ENCODE results near the gene ADAMTSL1.

The ADAMTSL1 gene

DNA sequence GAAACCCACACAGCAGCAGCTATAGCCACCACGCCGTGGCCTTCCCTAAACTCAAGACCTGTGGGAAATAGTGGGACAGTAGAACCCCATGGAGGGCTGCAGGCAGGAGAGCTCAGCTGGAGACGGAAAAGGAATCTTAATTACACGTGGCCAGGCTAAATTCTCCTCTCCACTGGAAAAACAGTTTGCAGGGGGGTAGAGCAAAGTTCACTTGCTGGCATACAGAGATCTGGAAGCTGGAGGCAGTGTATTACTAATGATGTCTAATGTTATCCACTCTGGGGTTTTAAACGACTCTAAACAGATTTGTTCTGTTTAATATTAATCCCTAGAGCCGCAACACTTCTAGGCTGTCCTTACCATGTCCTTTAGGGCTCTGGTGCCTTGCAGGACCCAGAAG, 302.0 kb downstream of the ADAMTSL1 start:
- no peak for DNase-seq (ENCODE audit: low spot score)

DNA sequence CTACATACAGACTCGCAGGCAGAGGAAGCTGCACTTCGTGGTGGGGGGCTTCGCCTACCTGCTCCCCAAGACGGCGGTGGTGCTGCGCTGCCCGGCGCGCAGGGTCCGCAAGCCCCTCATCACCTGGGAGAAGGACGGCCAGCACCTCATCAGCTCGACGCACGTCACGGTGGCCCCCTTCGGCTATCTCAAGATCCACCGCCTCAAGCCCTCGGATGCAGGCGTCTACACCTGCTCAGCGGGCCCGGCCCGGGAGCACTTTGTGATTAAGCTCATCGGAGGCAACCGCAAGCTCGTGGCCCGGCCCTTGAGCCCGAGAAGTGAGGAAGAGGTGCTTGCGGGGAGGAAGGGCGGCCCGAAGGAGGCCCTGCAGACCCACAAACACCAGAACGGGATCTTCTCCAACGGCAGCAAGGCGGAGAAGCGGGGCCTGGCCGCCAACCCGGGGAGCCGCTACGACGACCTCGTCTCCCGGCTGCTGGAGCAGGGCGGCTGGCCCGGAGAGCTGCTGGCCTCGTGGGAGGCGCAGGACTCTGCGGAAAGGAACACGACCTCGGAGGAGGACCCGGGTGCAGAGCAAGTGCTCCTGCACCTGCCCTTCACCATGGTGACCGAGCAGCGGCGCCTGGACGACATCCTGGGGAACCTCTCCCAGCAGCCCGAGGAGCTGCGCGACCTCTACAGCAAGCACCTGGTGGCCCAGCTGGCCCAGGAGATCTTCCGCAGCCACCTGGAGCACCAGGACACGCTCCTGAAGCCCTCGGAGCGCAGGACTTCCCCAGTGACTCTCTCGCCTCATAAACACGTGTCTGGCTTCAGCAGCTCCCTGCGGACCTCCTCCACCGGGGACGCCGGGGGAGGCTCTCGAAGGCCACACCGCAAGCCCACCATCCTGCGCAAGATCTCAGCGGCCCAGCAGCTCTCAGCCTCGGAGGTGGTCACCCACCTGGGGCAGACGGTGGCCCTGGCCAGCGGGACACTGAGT, 303.2 kb downstream of the ADAMTSL1 start:
- DNase-seq (ENCODE audit: low spot score) = no peak

DNA sequence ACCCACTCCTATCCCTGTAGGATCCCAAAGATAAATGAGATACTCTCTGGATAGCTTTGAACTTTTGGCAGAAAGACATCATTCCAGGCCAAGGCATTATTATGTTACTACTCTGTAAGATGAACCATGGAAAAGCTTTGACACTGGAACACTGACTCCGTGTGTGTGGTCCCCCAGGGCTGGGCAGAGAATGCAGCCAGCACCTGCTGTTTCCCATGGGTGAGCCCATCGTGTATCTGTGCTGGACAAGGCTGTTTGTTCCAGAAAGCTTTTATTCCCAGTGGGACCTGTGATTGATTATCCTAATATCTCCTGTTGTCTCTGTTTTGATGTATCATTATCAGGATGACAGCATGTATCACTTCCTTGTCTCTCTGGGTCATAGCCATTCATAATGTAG, 304.2 kb downstream of the ADAMTSL1 start:
- DNase-seq (ENCODE audit: low spot score) = no peak

GRCh38 chr9:18778846-18779245, 304.9 kb downstream of the ADAMTSL1 start:
- no peak for DNase-seq (ENCODE audit: low spot score)

DNA sequence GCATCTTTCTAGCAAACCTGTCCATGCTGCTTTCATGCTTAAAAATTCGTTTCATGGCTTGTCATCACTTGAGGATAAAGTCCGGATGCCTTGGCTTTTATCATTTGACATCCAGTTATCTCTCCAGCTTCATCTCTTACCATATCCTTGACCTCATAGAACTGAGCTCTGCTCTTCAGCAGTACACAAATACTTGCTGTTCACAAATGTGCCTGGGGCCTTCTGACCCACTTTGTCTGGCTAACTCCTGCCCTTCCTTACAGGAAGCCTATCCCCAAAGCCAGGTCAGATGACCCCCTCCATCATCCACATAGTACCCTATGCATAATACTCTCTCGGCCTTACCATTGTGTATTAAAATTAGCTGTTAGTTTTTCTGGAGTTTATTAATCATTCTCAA, 310.0 kb downstream of the ADAMTSL1 start:
- DNase-seq (ENCODE audit: low spot score) = no peak

GRCh38 chr9:18785604-18786003, 311.7 kb downstream of the ADAMTSL1 start:
- DNase-seq (ENCODE audit: low spot score) = no peak

- no peak for DNase-seq (ENCODE audit: low spot score)
These were observed 312.2 kb downstream of the ADAMTSL1 start for GRCh38 chr9:18786196-18786595.

GRCh38 chr9:18786911-18787650, 313.1 kb downstream of the ADAMTSL1 start:
- no peak for DNase-seq (ENCODE audit: low spot score)

DNA sequence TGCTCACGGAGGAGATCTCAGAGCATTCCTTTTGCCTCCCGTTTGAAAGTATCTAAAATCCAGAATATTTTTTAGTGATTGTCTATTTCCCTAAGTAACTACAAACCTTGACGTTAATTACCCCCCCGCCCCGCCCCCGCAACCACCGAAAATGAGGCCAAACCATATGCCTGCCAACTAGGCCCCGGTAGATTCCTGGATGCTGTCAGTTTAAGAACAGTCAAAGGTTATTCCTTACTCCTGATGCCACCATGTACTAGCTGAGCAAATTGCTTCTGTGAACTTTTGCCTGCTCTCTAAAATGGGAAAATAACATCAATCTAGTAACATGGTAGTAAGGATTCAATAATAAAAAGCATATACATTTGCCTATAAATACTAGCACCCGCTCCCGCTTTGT, 314.3 kb downstream of the ADAMTSL1 start:
- no peak for DNase-seq (ENCODE audit: low spot score)

GRCh38 chr9:18791074-18791473, 317.1 kb downstream of the ADAMTSL1 start:
- no peak for DNase-seq (ENCODE audit: low spot score)

- no peak for DNase-seq (ENCODE audit: low spot score)
These were observed 319.2 kb downstream of the ADAMTSL1 start for GRCh38 chr9:18793122-18793521.

DNA sequence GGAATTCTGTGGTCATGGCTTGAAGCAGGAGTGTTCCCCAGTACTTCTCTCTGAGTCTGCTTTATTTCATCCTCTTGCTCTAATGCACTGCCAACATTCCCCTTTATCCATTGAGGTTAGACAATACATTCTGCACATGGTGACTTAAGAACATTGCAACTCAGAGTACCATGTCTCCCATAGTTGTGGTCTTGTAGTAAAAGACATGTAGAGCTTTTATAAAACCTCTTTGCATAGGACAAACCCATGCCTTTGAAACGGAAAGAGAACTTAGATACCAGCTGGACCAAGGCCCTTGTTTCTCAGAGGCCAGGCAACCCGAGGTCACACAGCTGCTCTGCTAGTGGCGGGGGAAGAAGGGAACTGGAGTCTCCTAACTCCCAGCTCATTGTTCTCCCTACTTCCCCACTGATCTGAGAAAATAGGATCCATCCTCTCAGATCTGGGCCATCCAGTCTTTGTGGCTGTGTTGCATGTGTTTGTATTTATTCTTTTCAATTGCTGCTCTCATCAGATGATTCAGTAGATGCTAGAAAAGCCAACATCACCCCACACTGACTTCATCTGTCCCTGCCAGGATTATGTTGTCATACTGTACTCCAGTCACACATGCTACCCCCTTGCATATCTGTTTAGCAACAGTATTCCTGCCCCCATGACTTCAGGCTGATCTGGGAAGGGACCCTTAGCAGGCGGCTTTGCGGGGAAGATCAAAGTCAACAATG, 322.2 kb downstream of the ADAMTSL1 start:
- DNase-seq (ENCODE audit: low spot score) = no peak

DNA sequence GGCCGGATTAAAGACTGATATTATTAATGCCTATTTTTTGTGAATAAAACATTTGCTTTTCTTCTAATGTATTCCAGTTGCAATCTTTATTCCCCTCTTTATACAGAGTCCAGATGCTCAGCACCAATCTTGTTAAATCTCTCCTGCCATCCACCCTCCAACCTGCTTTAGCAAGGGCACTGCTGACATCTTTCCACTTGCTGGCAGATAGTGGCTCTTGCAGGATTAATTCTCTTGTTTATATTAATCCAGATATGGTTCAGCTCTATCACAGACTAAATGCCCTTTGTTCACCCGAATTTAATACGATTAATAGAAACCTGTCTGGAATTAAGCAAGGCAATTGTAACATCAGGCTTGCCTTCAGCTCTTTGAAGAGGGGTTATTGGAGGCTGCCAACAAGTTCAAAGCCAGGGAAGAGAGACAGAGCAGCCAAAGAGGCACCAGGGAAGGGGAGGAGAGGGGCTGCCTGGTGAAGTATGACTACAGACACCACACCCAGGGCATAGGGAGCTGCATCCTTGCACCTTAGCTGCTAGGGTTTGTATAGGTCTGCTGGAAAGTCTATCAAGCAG, 322.8 kb downstream of the ADAMTSL1 start:
- DNase-seq (ENCODE audit: low spot score) = no peak

DNA sequence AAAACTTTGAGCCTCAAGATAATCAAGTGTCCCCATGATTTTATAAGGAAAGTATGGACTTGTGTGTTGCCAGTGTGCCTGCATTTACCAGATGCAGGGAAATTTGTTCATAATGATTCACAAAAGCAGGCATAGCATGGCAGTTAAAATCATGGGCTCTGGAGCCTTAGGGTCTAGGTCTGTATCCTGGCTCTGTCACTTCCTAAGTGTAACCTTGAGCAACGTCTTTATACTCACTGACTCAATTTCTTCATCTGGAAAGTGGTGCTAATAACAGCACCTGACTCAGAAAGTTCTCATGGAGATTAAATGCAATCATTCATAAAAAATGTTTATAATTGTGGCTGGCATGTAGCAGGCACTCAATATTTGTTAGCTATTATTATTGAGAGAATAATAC, 324.2 kb downstream of the ADAMTSL1 start:
- DNase-seq (ENCODE audit: low spot score) = no peak

DNA sequence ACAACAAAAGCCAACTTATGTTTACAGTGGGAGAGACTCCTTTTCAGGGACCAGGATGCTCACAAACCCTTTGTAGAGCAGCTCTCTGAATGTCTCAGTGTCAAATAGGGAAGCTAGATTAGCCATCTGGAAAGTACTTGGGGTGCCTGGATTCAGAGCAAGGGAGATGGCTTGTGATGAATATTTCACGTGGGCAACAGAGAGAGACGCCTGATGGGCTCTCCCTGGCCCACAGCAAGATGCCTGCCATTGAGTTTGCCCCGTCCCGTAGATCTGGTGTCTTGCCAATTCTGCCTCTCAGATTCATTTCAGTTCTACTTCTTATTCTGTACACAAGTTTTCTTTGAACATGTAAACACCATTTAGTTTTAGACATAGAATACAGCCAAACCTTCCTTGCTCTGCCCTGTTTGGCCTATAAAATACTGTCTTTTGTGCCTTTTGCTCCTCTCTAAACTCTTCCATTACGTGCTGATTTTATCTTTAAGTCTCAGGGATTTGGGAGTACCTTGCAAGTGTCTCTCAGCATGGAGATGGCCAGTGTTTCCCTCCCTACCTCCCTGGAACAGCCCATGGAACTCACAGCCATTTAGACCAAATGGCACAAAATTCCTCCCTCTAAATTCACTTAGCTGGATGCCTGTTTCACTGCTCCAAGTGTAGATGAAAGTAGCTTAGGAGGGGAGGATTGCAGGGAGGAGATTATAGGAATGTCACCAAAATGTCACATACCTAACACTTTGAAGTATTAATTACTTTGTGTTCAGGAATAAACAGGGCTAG, 324.7 kb downstream of the ADAMTSL1 start:
- no peak for DNase-seq (ENCODE audit: low spot score)

GRCh38 chr9:18799428-18799827, 325.5 kb downstream of the ADAMTSL1 start:
- no peak for DNase-seq (ENCODE audit: low spot score)

GRCh38 chr9:18800579-18800978, 326.6 kb downstream of the ADAMTSL1 start:
- no peak for DNase-seq (ENCODE audit: low spot score)

- no peak for DNase-seq (ENCODE audit: low spot score)
These were observed 331.4 kb downstream of the ADAMTSL1 start for GRCh38 chr9:18805386-18805785.

GRCh38 chr9:18806232-18807080, 332.5 kb downstream of the ADAMTSL1 start:
- no peak for DNase-seq (ENCODE audit: low spot score)

GRCh38 chr9:18810581-18810980, 336.6 kb downstream of the ADAMTSL1 start:
- DNase-seq (ENCODE audit: low spot score) = no peak
